Cardiac fibroblast (primary cell): ENCODE measurements around the gene CRTAP.
"Not testable (repeated sequence)": the region's sequence is repeated elsewhere in the genome, so short reads cannot be mapped to it uniquely, and the experiment has no call there.

Experiments
- DNase-seq, 2 donors: peaks; one replicate each; pipeline versions ENCODE4 v3.0.0 to v3.0.0-alpha.2; 2010; ENCODE audit warnings: low read depth in 2 of 2
- H3K4me3 ChIP-seq, 2 donors: replicated peaks in 1 of 2; 1 replicate in 1 of 2; 2 replicates in 1 of 2; pipeline ENCODE4 v1.5.1; 2011; ENCODE audit warnings: low read depth in 2 of 2, low read length in 2 of 2, mild to moderate bottlenecking in 2 of 2, moderate library complexity in 1 of 2
- TF ChIP-seq, protein P1 (sequence below): IDR thresholded peaks from one replicate; pipeline ENCODE4 v1.5.1; 2011; ENCODE audit warnings: low read depth, mild to moderate bottlenecking, low read length, inconsistent platforms

The CRTAP gene

GRCh38 chr3:33113772-33114621 lies at the start of gene CRTAP:
TSS of gene CRTAP (plus strand) at chr3:33114014. CDS start at chr3:33114078, 64 bp downstream.
- peak within 1 kb of the TSS; percentile 64 for H3K4me3 ChIP-seq

GRCh38 chr3:33064929-33065328 lies 48.9 kb upstream of the CRTAP start:
- TF ChIP-seq, protein P1, sequence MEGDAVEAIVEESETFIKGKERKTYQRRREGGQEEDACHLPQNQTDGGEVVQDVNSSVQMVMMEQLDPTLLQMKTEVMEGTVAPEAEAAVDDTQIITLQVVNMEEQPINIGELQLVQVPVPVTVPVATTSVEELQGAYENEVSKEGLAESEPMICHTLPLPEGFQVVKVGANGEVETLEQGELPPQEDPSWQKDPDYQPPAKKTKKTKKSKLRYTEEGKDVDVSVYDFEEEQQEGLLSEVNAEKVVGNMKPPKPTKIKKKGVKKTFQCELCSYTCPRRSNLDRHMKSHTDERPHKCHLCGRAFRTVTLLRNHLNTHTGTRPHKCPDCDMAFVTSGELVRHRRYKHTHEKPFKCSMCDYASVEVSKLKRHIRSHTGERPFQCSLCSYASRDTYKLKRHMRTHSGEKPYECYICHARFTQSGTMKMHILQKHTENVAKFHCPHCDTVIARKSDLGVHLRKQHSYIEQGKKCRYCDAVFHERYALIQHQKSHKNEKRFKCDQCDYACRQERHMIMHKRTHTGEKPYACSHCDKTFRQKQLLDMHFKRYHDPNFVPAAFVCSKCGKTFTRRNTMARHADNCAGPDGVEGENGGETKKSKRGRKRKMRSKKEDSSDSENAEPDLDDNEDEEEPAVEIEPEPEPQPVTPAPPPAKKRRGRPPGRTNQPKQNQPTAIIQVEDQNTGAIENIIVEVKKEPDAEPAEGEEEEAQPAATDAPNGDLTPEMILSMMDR, result no peak
- no peak overlapping the region for H3K4me3 ChIP-seq
- no peak for DNase-seq

More at GRCh38 chr3:33113772-33114621, at the start of gene CRTAP:
- DNase-seq, result peak; percentile 97 to 99
- TF ChIP-seq, protein P1, result no peak

- no peak overlapping the region for H3K4me3 ChIP-seq
- TF ChIP-seq, protein P1, result no peak
- DNase-seq, result peak in 1 of 2 donors; percentile 8
These were observed 46.3 kb upstream of the CRTAP start for GRCh38 chr3:33067484-33067883.

DNA sequence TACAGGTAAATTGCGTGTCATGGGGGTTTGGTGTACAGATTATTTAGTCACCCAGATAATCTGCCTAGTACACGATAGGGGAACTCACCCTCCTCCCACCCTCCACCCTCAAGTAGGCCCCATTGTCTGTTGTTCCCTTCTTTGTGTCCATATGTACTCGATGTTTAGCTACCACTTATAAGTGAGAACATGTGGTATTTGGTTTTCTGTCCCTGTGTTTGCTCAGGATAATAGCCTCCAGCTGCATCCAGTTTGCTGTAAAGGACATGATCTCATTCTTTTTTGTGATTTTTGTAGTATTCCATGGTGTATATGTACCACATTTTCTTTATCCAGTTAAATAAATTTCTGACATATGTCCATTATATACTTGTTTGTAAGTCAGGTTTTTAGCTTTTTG lies 44.0 kb upstream of the CRTAP start:
- not testable (repeated sequence) for H3K4me3 ChIP-seq, DNase-seq

- TF ChIP-seq, protein P1, result no peak
- DNase-seq, result no peak
- no peak overlapping the region for H3K4me3 ChIP-seq
These were observed 42.6 kb upstream of the CRTAP start for GRCh38 chr3:33071181-33071580.

GRCh38 chr3:33071946-33072345 lies 41.9 kb upstream of the CRTAP start:
- DNase-seq, result no peak
- no peak overlapping the region for H3K4me3 ChIP-seq
- TF ChIP-seq, protein P1, result no peak

DNA sequence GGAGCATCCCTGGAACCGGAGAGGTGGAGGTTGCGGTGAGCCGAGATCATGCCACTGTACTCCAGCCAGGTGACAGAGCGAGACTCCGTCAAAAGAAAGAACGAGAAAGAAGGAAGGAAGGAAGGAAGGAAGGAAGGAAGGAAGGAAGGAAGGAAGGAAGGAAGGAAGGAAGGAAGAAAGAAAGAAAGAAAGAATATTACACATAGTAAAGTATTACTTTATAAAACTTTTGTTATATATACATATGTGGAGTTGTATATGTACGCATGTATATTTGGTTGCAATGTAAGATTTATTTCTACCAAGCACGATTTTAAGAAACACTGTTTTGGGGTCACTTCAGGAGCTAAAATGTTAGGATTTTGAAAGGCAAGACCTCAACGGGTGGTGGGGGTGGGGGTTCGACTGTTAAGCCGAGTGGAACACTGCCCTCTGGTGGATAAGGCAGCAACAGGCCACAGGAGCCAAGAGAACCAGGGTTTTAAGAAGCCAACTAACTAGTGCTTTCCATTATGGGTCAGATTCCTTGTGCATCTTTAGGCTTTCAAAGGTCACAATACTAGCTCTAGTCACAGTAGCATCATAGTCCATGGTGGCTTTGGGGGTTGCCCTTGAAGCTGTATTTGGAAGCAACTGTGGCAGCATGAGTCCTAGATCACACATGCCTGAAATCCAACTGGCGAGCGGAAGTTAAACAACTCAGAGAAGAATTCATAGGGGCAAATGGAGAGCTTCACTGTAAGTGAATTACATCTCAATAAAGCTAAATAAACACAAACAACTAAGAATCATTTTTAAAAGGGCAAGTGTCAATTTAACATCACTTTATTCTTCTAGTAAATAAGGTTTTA lies 39.4 kb upstream of the CRTAP start:
- DNase-seq, result peak; percentile 81 to 82
- no peak overlapping the region for H3K4me3 ChIP-seq
- TF ChIP-seq, protein P1, result peak; percentile 94
